HepG2 (cell line): ENCODE data around the gene TBC1D22A.

Experiments
- AKNA ChIP-seq: sonication (generic); formaldehyde crosslinking; IDR thresholded peaks from 2 replicates; pipeline ENCODE4 v1.4.0; 2020; ENCODE audit warnings: missing genetic modification reagents, borderline replicate concordance
- KAT2B ChIP-seq: fragments of 150-350 bp; IDR thresholded peaks from 2 replicates; pipeline ENCODE4 v1.6.1; 2014; ENCODE audit warnings: low read depth, low read length, borderline replicate concordance
- PRDM10 ChIP-seq: sonication (generic); formaldehyde crosslinking; IDR thresholded peaks from 2 replicates; pipeline ENCODE4 v1.4.0; 2020; ENCODE audit warnings: low read depth, missing genetic modification reagents
- PREB ChIP-seq: sonication (generic); formaldehyde crosslinking; IDR thresholded peaks from 2 replicates; pipeline ENCODE4 v1.4.0; 2020; ENCODE audit warnings: missing genetic modification reagents
- SKI ChIP-seq: fragments of 450-650 bp; IDR thresholded peaks from one replicate; pipeline ENCODE4 v1.6.1; 2018; ENCODE audit warnings: mild to moderate bottlenecking; ENCODE audit not compliant: partially characterized antibody
- SOX6 ChIP-seq, 2 experiments: fragments of 450-650 bp in 1 of 2; sonication (generic) in 1 of 2; formaldehyde crosslinking in 1 of 2; IDR thresholded peaks; 2 replicates each; pipeline versions ENCODE4 v1.4.0 to v1.6.1; 2017 to 2020; ENCODE audit warnings: antibody characterized with exemption in 1 of 2, mild to moderate bottlenecking in 1 of 2, missing genetic modification reagents in 1 of 2
- TCF7L2 ChIP-seq: IDR thresholded peaks from 2 replicates; pipeline ENCODE4 v1.6.1; 2011; ENCODE audit warnings: mild to moderate bottlenecking, low read depth, low read length, moderate library complexity
- USF2 ChIP-seq, 2 experiments: sonication (generic) in 1 of 2; formaldehyde crosslinking in 1 of 2; IDR thresholded peaks; 2 replicates each; pipeline versions ENCODE4 v1.5.1 to v1.6.1; 2011 to 2020; ENCODE audit warnings: borderline replicate concordance in 1 of 2, low read depth in 1 of 2, low read length in 1 of 2, mild to moderate bottlenecking in 1 of 2, missing genetic modification reagents in 1 of 2, moderate library complexity in 1 of 2
- ZNF510 ChIP-seq: sonication (generic); formaldehyde crosslinking; IDR thresholded peaks from 2 replicates; pipeline ENCODE4 v1.4.0; 2020; ENCODE audit warnings: low read depth, mild to moderate bottlenecking, missing genetic modification reagents

GRCh38 chr22:46905415-46905814 is 143.0 kb downstream of the TBC1D22A start:
- TF ChIP-seq ZNF510 (CRISPR knock-in tag) (no peak), PREB (CRISPR knock-in tag) (no peak), SOX6 (IDR thresholded peaks at IDR 0.05) (no peak), SOX6 (CRISPR knock-in tag; IDR thresholded peaks at IDR 0.05) (no peak), KAT2B (no peak), TCF7L2 (no peak), AKNA (CRISPR knock-in tag) (no peak), PRDM10 (CRISPR knock-in tag) (no peak), SKI (no peak), USF2 (IDR thresholded peaks at IDR 0.05; ENCODE audit: low read depth, low read length) (no peak), USF2 (CRISPR knock-in tag; IDR thresholded peaks at IDR 0.05; ENCODE audit: borderline replicate concordance) (no peak)
